Type B pancreatic cell (in vitro differentiated cells): ENCODE measurements around the gene ACTA2. TPM values are rescaled to one million over a fixed set of nuclear protein-coding genes. Genes with fewer than 3 reads are reported as not detected.
A peak's percentile ranks its signal among the peaks of the same experiment; 100 is the strongest.
"Not testable (repeated sequence)": the region's sequence is repeated elsewhere in the genome, so short reads cannot be mapped to it uniquely, and the experiment has no call there.

Experiments
- DNase-seq: peaks from one replicate; pipeline ENCODE4 v3.0.0; 2021; ENCODE audit warnings: mixed read lengths; ENCODE audit not compliant: unreplicated experiment; ENCODE audit errors: extremely low spot score
- H3K27ac Mint-ChIP-seq: 2 replicates; pipeline ENCODE4 v1.8.0; 2021; ENCODE audit warnings: mild to moderate bottlenecking, mixed read lengths
- H3K27me3 Mint-ChIP-seq: 2 replicates; pipeline ENCODE4 v1.8.0; 2021; ENCODE audit warnings: mixed read lengths
- H3K36me3 Mint-ChIP-seq: 2 replicates; pipeline ENCODE4 v1.8.0; 2021; ENCODE audit warnings: mixed read lengths
- H3K4me1 Mint-ChIP-seq: one replicate; pipeline ENCODE4 v1.8.0; 2021; ENCODE audit warnings: mixed read lengths; ENCODE audit not compliant: unreplicated experiment
- H3K4me3 Mint-ChIP-seq: 2 replicates; pipeline ENCODE4 v1.8.0; 2021; ENCODE audit warnings: mild to moderate bottlenecking, mixed read lengths
- H3K9me3 Mint-ChIP-seq: 2 replicates; pipeline ENCODE4 v1.8.0; 2021; ENCODE audit warnings: mixed read lengths
- total RNA-seq: library from RNA; stranded (reverse); gene quantifications from 2 replicates; pipeline ENCODE4 v1.2.1, GENCODE V29; 2021; ENCODE audit warnings: low replicate concordance
- TF ChIP-seq, protein P1 (sequence below): fragments of 200-600 bp; sonication (generic); conservative IDR thresholded peaks from 2 replicates; pipeline ENCODE4 v1.5.0; 2021; ENCODE audit warnings: antibody characterized with exemption, mild to moderate bottlenecking

Gene ACTA2
- total RNA-seq, 1 donor from 2014 or later, result 76.5 TPM

DNA sequence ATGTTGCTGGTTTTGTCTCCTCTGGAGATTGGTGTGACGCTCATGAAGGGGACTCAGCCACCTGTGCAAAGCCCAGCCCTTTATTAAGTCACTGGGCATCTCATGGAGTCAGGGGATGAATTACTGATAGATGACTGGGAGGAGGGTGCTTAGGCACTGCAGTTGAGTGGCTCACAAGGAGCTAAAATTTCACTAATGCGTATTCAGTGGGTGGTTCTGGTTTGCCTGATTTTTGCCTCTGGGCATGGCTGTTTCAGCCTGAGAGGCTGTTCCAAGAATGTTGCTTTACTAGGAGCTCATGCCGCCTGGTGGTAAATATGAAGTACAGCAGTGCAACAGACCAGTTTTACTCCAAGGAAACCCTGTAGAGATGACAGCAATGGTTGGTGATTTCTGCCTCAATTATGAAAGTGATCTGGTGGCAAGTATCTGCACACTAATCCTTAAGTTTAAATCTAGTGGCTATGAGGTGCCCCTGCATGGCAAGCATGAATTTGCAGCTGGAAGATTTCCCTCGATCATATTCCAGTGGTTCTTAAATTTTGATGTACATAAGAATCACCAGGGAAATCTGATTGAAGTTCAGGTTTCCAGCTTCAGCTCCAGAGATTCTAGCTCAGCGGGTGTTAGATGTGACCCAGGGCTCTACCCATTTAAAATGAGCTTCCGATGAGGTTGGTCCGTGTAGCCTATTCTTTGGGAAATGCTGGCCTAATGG lies 19.9 kb downstream of the ACTA2 start:
- no peak for DNase-seq
- peaks cover 18% of the 10 kb centered on the region for H3K4me1 Mint-ChIP-seq

DNA sequence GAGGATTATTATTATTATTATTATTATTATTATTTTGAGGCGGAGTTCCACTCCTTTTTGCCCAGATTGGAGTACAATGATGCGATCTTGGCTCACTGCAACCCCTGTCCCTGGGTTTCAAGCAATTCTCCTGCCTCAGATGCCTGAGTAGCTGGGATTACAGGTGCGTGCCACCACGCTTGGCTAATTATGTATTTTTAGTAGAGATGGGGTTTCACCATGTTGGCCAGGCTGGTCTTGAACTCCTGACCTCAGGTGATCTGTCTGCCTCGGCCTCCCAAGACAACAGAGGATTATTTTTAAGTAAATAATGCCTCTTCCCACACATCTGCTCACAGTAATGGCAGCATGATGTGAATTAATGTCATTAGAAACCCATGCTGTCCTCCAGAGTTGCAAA lies 20.5 kb downstream of the ACTA2 start:
- not testable (repeated sequence) for H3K4me3 Mint-ChIP-seq, H3K9me3 Mint-ChIP-seq, DNase-seq, H3K36me3 Mint-ChIP-seq, H3K27me3 Mint-ChIP-seq
- Mint-ChIP-seq H3K27ac (peak overlapping the region; percentile 96), H3K4me1 (peaks cover 24% of the 10 kb centered on the region)

More for the DNA sequence above, 19.9 kb downstream of the ACTA2 start:
- Mint-ChIP-seq H3K4me3 (peak overlapping the region; percentile 47), H3K27me3 (peaks cover 3% of the 10 kb centered on the region), H3K9me3 (no peaks in the 10 kb centered on the region), H3K27ac (peak overlapping the region; percentile 96), H3K36me3 (no peaks in the 10 kb centered on the region)
- TF ChIP-seq, protein P1, sequence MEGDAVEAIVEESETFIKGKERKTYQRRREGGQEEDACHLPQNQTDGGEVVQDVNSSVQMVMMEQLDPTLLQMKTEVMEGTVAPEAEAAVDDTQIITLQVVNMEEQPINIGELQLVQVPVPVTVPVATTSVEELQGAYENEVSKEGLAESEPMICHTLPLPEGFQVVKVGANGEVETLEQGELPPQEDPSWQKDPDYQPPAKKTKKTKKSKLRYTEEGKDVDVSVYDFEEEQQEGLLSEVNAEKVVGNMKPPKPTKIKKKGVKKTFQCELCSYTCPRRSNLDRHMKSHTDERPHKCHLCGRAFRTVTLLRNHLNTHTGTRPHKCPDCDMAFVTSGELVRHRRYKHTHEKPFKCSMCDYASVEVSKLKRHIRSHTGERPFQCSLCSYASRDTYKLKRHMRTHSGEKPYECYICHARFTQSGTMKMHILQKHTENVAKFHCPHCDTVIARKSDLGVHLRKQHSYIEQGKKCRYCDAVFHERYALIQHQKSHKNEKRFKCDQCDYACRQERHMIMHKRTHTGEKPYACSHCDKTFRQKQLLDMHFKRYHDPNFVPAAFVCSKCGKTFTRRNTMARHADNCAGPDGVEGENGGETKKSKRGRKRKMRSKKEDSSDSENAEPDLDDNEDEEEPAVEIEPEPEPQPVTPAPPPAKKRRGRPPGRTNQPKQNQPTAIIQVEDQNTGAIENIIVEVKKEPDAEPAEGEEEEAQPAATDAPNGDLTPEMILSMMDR, result peak; percentile 90

DNA sequence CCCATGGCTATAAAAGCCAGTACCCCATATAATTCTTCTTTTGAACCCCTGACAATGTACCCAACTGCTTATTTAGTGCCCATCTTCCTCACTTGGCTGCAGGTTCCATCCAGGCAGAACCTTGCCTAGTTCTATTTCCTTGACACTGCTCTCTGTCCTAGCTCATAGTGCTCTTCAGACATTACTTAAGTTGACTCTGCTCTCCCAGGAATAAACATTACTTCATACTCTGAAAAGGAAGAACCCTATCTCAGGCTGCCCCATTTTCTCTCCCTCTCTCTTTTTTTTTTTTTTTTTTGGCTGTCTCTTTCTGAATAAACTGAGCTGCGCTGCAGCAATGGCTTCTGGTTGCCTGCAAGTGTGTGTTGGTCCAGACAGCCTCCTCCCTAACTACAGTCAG lies 21.0 kb downstream of the ACTA2 start:
- H3K9me3 Mint-ChIP-seq, result no peaks in the 10 kb centered on the region
- TF ChIP-seq, protein P1, result no peak
- peaks cover 29% of the 10 kb centered on the region for H3K4me1 Mint-ChIP-seq
- no peak overlapping the region for H3K27ac Mint-ChIP-seq
- peaks cover 3% of the 10 kb centered on the region for H3K27me3 Mint-ChIP-seq
- DNase-seq, result no peak
- no peaks in the 10 kb centered on the region for H3K36me3 Mint-ChIP-seq
- H3K4me3 Mint-ChIP-seq, result no peak overlapping the region

DNA sequence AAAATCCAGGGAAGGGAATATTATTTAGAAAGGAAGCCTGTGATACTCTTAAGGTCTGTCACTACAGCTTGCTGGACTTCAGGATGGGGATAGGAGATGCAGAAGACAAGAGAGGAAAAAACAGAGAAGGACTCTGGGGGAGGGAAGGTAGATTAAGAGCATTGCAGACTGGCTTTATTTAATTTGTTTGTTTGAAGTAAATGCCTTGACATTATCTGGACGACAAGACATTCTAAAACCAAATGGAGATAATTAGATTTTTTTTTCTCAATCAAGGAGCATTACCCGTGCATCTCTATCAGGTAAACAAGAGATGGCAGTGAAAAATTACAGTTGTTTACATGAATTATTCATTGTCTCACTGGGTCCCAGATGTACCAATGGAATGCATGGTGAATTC lies 24.3 kb downstream of the ACTA2 start:
- no peaks in the 10 kb centered on the region for H3K36me3 Mint-ChIP-seq
- H3K4me1 Mint-ChIP-seq, result peaks cover 32% of the 10 kb centered on the region
- H3K27ac Mint-ChIP-seq, result no peak overlapping the region
- TF ChIP-seq, protein P1, result no peak
- peaks cover 3% of the 10 kb centered on the region for H3K27me3 Mint-ChIP-seq
- DNase-seq, result no peak
- no peaks in the 10 kb centered on the region for H3K9me3 Mint-ChIP-seq
- H3K4me3 Mint-ChIP-seq, result no peak overlapping the region

DNA sequence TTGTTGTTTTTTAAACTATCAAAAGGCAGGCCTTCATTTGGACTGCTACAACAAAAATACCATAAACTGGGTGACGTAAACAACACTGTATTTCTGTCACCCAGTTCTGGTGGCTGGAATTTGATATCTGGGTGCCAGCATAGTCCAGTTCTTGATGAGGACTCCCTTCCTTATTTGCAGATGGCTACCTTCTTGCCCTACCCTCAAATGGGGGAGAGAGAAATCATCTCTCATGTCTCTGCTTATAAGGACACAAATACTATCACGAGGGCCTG lies 25.2 kb downstream of the ACTA2 start:
- TF ChIP-seq, protein P1, result no peak
- H3K27me3 Mint-ChIP-seq, result no peaks in the 10 kb centered on the region
- no peak for DNase-seq
- peaks cover 25% of the 10 kb centered on the region for H3K4me1 Mint-ChIP-seq
- no peak overlapping the region for H3K4me3 Mint-ChIP-seq
- H3K36me3 Mint-ChIP-seq, result no peaks in the 10 kb centered on the region
- H3K27ac Mint-ChIP-seq, result no peak overlapping the region
- no peaks in the 10 kb centered on the region for H3K9me3 Mint-ChIP-seq

DNA sequence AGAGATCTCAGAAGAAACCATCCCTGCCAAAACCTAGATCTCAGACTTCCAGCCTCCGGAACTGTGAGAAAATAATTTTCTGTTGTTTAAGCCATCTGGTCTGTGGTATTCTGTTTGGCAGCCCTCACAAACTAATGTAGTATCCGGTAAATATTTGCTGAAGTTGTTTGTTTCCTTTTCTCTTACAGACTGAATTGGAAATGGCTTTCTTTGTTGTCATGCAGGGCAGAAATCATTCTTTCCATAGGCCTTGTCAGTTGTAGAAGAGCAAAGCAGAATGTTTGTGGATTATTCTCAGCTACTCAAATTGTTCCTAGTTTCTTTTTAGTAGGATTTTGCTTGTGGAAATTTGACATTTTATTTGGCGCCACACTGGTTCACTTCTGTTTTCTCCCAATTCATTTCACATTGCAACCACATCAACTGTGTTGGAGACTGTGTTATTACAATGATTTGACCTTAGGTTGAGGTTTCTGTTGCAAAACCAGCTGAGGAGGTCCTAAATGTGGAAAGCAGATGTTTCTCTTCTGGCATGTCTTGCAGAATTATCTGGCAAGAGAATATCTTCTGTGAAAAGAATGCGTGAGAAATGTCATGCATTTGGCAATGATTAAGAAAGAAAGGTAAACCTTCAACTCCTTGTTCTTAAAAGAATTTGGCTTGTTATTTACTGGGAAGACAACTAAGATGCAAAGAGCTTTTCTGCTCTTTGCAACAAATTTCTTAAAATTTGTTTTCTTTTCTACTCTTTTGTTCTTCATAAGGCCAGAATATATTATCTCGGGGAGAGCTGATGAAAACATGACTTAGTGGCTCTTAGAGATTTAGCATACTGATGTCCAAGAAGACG lies 25.8 kb downstream of the ACTA2 start:
- H3K4me3 Mint-ChIP-seq, result no peak overlapping the region
- no peak overlapping the region for H3K27ac Mint-ChIP-seq
- peaks cover 28% of the 10 kb centered on the region for H3K4me1 Mint-ChIP-seq
- H3K9me3 Mint-ChIP-seq, result no peaks in the 10 kb centered on the region
- no peak for DNase-seq
- no peaks in the 10 kb centered on the region for H3K27me3 Mint-ChIP-seq
- TF ChIP-seq, protein P1, result no peak
- H3K36me3 Mint-ChIP-seq, result no peaks in the 10 kb centered on the region
